ENCODE measurements around the gene GABRG3. TPM values are rescaled to one million over a fixed set of nuclear protein-coding genes. Genes with fewer than 3 reads are reported as not detected.

The GABRG3 gene
- total RNA-seq, 4 donors from 2014 or later: not detected

DNA sequence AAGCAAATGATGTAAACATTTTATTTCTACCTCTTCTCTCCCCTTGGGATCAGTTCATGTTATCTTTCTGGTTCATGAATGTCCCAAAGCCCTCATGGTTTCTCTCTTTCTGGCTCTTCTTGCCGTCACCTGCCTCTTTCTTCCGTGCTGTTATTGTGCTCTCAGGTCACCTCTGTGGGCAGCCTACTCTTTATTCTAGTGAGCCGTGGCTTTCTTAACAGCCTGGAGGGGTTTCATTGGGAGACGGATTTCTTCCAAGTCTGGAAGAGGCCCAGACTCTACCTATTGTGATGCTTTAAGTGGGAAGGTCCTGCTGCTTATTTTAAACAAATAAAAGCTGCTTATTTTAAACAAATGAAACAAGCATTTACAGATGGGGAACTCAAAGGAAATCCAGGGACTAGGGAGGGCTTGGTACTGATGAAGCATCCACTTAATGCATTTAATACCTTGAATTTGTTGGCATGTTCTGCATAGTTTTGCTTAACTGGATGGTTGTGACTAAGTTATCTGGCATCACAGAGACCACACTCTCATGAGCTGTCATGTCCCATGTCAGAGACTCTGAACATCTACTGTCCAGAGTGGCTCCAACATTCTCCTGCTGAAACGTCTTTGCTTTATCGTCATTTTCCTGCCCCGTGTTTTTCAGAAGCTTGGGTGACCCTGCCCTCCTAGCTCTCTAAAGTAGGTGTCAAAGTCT, 443.3 kb downstream of the GABRG3 start:
- no peak for DNase-seq (ENCODE audit: low spot score)
- TF ChIP-seq, protein P1, sequence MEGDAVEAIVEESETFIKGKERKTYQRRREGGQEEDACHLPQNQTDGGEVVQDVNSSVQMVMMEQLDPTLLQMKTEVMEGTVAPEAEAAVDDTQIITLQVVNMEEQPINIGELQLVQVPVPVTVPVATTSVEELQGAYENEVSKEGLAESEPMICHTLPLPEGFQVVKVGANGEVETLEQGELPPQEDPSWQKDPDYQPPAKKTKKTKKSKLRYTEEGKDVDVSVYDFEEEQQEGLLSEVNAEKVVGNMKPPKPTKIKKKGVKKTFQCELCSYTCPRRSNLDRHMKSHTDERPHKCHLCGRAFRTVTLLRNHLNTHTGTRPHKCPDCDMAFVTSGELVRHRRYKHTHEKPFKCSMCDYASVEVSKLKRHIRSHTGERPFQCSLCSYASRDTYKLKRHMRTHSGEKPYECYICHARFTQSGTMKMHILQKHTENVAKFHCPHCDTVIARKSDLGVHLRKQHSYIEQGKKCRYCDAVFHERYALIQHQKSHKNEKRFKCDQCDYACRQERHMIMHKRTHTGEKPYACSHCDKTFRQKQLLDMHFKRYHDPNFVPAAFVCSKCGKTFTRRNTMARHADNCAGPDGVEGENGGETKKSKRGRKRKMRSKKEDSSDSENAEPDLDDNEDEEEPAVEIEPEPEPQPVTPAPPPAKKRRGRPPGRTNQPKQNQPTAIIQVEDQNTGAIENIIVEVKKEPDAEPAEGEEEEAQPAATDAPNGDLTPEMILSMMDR (IDR thresholded peaks at IDR 0.05): no peak
- no peak for ATAC-seq (ENCODE audit: low FRiP score)

DNA sequence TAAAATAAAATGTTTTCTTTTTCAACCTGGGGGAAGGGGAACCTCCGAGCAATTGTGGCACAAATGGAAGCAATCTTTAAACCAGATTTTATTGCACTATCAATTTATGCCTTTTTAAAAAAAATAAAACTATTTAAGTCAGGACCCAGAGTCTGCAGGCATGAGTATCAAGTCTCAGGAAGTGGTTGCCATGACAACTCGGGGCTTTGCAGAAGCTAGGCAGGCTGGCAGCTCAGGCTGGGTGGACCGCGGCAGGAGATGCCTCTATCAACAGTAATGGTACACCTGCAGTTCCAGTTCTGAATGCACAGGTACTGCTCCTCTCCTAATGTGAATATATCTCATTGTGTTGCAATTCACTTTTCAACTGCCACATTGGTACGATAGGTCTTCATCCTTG, 447.7 kb downstream of the GABRG3 start:
- DNase-seq (ENCODE audit: low spot score) (no peak), ATAC-seq (ENCODE audit: low FRiP score) (no peak)
- TF ChIP-seq, protein P1 (IDR thresholded peaks at IDR 0.05): no peak

DNA sequence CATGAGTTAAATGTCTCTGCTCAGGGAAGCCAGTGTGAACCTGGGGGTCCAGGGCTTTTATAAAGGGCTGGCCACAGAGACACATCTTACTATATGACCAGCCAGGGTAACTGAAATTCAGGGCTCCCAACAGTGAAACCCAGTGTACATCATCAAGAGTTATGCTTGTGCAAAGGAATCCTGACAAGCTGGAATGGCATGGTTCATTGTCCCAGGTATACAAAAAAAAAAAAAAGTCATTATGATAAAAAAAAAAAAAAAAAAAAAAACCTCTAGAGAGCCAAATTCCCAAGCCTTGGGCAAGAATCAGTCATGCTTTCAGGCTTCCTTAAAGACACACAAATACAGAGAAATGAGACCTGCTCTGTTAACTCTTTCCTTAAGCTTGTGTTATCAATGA, 452.0 kb downstream of the GABRG3 start:
- ATAC-seq (ENCODE audit: low FRiP score) (no peak), DNase-seq (ENCODE audit: low spot score) (no peak)
- TF ChIP-seq, protein P1 (IDR thresholded peaks at IDR 0.05): no peak

DNA sequence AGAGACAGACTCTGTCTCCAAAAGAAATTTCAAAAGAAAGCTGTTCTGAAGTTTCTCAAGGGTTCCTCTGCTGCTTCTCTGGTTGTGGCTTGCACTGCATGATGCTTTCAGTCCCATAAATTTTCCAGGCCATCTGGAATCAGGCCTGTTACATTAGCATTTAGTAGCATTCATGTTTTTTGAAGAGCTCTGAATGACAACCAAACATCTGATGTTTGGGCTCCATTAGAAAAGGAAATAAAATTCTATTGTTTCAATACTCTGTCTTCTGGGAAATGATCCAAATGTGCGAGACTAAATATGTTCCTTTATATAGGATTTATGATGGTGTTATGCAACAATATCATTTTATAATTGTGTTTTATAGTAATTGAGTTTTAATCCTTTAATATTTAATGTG, 455.8 kb downstream of the GABRG3 start:
- no peak for DNase-seq (ENCODE audit: low spot score)
- ATAC-seq (ENCODE audit: low FRiP score): no peak
- TF ChIP-seq, protein P1 (IDR thresholded peaks at IDR 0.05): no peak

DNA sequence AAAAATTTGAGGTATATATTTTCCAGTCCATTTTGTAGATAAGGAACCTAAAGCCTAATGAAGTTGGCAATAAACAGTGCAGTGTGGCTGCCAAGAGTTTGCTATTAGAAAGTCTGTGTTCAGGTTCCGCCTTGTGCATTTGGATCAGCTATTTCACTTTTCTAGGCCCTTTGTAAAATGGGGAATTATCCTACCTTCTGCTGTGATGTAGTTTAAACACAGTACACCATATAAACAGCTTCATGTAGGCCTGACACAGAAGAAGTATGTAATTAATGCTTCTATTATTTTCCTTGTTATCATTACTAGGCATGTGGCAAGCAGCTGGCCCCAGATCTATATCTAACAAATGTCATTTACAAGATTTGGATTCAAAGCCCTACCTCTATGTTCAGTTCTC, 456.3 kb downstream of the GABRG3 start:
- no peak for DNase-seq (ENCODE audit: low spot score)
- TF ChIP-seq, protein P1 (IDR thresholded peaks at IDR 0.05): no peak
- ATAC-seq (ENCODE audit: low FRiP score): no peak

DNA sequence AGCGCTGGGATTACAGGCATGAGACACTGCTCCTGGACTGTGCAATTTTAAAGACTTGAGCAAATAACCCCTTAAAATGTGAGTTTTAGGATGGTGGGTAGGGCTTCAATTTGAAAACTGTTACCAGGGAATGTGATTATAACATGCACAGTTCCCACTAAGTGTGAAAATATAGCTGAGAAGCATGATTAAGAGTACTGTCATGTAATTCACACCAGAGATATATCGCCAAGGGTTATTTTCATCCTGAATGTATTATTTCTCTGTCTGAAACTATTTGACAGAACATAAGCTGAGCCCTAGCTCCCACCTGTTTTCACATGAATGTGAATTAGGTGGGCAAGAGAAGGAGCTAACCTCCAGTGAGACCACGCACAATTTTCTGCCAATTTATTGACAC, 457.2 kb downstream of the GABRG3 start:
- ATAC-seq (ENCODE audit: low FRiP score) (no peak), DNase-seq (ENCODE audit: low spot score) (no peak)
- TF ChIP-seq, protein P1 (IDR thresholded peaks at IDR 0.05): no peak

DNA sequence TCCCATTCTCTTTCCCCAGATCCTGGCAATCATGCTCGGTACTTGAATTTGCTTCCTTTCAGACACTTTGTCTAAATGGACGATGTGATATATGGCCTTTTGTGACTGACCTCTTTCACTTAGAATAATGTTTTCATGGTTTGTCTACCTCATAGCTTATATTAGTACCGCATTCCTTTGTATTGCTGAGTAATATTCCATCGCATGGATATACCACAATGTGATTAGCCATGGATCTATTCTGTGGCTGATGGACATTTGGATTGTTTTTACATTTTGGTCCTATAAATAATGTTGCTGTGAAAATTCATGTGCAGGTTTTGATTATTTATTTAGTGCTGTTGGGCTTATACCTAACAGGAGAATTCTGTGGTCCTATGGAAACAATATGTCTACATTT, 458.6 kb downstream of the GABRG3 start:
- TF ChIP-seq, protein P1 (IDR thresholded peaks at IDR 0.05): no peak
- DNase-seq (ENCODE audit: low spot score): no peak
- no peak for ATAC-seq (ENCODE audit: low FRiP score)
